ENCODE data around the gene LRP1B.

Gene LRP1B

DNA sequence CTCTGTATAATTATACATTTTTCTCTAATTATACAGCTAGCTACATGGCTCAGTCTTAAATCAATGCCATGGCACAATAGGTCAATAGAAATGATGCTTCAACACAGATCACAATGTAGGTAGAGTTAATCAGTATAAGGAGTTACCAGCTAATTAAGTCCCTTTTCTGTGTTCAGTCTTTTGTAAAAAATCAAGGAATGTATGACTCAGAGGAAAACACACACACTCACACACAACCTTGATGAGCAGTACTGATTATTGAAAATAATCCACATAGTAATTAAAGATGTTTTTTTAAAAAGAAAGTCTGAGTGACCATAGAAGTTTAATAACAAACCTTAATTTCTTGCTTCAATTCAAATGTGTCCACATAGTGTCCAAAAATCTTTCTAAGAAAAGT, 691.3 kb downstream of the LRP1B start:
- Histone ChIP-seq H3K27ac (no peak overlapping the region), H3K4me3 (no peak overlapping the region)
- TF ChIP-seq, protein P1, sequence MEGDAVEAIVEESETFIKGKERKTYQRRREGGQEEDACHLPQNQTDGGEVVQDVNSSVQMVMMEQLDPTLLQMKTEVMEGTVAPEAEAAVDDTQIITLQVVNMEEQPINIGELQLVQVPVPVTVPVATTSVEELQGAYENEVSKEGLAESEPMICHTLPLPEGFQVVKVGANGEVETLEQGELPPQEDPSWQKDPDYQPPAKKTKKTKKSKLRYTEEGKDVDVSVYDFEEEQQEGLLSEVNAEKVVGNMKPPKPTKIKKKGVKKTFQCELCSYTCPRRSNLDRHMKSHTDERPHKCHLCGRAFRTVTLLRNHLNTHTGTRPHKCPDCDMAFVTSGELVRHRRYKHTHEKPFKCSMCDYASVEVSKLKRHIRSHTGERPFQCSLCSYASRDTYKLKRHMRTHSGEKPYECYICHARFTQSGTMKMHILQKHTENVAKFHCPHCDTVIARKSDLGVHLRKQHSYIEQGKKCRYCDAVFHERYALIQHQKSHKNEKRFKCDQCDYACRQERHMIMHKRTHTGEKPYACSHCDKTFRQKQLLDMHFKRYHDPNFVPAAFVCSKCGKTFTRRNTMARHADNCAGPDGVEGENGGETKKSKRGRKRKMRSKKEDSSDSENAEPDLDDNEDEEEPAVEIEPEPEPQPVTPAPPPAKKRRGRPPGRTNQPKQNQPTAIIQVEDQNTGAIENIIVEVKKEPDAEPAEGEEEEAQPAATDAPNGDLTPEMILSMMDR (IDR thresholded peaks at IDR 0.05), result no peak
- no peak for DNase-seq (ENCODE audit: low spot score)

DNA sequence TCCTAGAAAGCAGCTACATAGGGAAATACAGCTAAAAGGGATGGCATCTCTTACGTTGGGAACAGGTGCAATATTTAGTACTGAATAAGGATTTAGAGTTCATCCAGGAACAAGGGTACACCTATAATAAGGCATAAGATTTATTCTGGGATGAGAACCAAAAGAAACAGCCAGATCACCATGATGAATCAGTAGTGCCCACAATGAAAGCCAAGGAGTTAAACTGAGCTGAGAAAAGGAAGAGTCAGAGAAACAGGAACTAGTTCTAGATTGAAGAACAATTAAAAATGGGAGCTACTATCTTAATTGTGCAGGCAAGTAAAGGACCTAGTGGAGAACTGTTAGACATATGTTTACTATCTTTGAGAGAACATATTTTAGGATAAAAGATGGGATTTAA, 692.3 kb downstream of the LRP1B start:
- Histone ChIP-seq H3K27ac (no peak overlapping the region), H3K4me3 (no peak overlapping the region)
- DNase-seq (ENCODE audit: low spot score), result no peak
- TF ChIP-seq, protein P1 (IDR thresholded peaks at IDR 0.05), result no peak

DNA sequence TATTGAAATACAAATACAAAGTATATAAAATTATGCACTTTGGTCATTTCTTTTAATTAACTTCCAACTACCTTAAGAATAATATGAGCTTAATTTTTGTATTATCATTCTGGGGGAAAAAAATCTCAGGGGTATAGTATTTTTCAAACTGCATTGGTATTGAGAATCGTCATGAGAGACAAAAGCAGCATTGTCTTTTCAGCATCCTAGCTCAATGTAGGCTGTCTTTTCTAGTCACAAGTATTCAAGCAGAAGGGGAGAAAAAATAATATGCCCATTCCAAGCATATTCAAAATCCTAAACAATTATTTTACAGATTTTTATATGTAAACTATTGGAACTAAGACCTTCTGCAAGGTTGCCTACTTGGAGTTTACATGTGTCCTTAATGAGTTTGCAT, 693.3 kb downstream of the LRP1B start:
- TF ChIP-seq, protein P1 (IDR thresholded peaks at IDR 0.05), result no peak
- DNase-seq (ENCODE audit: low spot score), result no peak
- no peak overlapping the region for H3K4me3 ChIP-seq
- no peak overlapping the region for H3K27ac ChIP-seq

DNA sequence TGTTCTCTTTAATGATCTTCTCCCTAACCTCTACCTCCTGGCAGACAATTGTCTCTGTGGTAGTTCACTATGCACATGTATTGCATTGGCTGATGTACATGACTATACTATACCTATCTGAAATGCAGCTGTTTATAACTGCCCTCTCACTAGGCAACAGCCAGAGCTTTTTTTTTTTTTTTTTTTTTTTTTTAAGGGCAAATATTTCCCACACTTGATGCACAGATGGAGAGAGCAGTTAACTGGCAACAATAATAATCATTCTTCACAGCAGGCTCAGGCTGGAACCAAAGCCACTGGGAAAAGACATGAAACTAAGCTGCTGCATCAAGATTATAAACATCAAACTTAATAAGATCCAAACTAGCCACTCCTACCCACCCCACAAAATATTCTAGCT, 707.7 kb downstream of the LRP1B start:
- TF ChIP-seq, protein P1 (IDR thresholded peaks at IDR 0.05), result no peak
- Histone ChIP-seq H3K4me3 (no peak overlapping the region), H3K27ac (no peak overlapping the region)
- no peak for DNase-seq (ENCODE audit: low spot score)

DNA sequence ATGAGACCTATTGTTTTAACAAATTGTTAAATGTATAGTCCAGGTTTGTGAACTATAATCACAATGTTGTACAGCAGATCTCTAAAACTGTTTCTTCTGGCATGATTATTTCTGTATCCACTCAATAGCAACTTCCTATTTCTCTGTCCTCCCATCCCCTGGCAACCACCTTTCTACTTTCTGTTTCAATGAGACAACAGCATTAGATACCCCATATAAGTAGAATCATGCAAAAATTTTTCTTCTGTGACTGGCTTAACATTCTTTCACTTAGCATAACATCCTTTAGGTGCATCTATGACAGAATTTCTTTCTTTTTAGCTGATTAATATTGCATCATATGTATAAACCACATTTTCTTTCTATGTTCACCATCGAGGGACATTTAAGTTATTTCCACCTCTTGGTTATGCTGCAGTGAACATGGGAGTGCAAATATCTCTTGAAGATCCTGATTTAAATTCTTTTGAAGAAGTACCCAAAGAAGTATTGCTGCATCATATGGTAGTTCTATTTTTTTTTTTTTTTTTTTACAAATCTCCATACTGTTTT, 713.5 kb downstream of the LRP1B start:
- no peak for DNase-seq (ENCODE audit: low spot score)
- Histone ChIP-seq H3K4me3 (no peak overlapping the region), H3K27ac (no peak overlapping the region)
- TF ChIP-seq, protein P1 (IDR thresholded peaks at IDR 0.05), result no peak

DNA sequence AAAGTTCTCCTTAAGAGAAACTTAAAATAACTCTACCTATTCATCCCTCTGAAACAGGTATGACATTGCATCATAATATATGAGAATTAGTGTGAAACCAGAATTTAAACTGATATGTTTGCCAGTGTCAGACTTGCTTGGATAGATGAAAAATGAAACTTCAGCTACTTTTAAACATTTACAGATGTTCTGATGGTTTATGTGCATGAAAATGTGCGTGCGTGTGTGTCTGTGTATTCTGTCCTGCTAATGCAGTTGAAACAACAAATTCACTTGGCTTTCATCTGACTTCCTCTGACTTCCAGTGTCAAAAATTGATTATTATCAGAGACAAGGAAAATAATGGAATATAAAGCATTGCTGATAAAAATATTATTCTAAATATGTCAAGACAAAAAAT, 719.4 kb downstream of the LRP1B start:
- no peak overlapping the region for H3K27ac ChIP-seq
- H3K4me3 ChIP-seq, result no peak overlapping the region
- TF ChIP-seq, protein P1 (IDR thresholded peaks at IDR 0.05), result no peak
- no peak for DNase-seq (ENCODE audit: low spot score)

DNA sequence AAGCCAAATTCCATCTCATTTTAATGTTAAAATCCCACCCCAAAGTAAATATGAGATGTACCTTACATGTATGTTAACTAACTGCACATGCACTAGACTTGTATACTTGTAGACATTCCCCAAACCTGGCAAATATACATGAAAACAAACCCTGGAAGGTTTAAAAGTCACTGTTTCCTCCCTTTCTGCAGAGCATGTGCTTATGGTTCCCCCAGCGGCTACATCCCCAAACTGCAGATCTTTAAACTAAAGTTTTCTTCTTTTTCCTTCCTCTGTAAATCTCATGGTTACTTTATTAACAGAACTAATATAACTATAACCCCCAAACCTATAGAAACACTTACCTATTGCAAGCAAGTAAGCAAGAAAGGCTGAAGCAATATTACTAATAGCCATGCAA, 731.5 kb downstream of the LRP1B start:
- no peak overlapping the region for H3K4me3 ChIP-seq
- H3K27ac ChIP-seq, result no peak overlapping the region
- TF ChIP-seq, protein P1 (IDR thresholded peaks at IDR 0.05), result no peak
- DNase-seq (ENCODE audit: low spot score), result no peak

All from coronary artery (tissue), 2 donors.